ENCODE data around the gene FBLIM1.

DNA sequence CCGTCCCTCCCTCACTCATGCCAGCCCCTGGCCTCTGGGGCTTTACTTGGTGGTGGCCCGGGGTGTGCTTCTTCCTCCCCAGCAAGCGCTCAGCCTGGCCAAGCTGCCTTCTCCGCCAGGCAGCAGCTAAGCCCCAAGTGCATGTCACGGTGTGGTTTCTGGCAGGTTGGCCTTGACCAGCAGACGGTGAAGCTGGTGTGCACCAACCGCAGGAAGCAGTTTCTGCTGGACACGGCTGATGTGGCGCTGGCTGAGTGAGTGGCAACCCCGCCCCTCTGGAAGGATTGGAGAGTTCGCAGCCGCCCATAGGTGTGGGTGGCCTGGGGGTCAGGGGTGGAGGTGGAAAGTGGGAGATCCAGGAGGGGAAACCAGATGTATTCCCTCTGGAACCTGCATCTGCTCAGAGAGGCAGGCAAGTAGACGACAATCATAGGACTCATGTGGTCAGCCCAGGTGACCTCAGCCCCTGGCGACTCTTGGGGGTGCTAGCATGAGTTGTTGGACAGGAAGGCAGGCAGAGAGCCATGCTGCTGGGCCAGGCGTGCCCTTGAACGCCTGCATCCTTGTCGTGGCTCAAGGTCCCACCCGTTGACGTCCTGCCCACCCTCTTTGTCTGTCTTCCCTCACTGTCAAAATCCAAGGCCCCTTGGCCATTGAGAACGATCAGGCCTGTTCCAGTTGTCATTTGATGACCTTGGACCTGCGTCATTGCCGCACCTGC lies 29.5 kb upstream of the FBLIM1 start:
- TF ChIP-seq, protein P1, sequence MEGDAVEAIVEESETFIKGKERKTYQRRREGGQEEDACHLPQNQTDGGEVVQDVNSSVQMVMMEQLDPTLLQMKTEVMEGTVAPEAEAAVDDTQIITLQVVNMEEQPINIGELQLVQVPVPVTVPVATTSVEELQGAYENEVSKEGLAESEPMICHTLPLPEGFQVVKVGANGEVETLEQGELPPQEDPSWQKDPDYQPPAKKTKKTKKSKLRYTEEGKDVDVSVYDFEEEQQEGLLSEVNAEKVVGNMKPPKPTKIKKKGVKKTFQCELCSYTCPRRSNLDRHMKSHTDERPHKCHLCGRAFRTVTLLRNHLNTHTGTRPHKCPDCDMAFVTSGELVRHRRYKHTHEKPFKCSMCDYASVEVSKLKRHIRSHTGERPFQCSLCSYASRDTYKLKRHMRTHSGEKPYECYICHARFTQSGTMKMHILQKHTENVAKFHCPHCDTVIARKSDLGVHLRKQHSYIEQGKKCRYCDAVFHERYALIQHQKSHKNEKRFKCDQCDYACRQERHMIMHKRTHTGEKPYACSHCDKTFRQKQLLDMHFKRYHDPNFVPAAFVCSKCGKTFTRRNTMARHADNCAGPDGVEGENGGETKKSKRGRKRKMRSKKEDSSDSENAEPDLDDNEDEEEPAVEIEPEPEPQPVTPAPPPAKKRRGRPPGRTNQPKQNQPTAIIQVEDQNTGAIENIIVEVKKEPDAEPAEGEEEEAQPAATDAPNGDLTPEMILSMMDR (IDR thresholded peaks at IDR 0.05), result no peak
- no peak for TF ChIP-seq EP300 (IDR thresholded peaks at IDR 0.05)
